Transverse colon (tissue), 3 donors: Measurements from ENCODE around the gene LSM8.

Experiments
- CTCF ChIP-seq, 5 experiments: fragments of 200-600 bp in 3 of 5; fragments of 450-650 bp in 2 of 5; sonication (generic) in 3 of 5; IDR thresholded peaks; 1 replicate in 2 of 5; 2 replicates in 3 of 5; pipeline ENCODE4 v1.5.1; 2016 to 2017; ENCODE audit warnings: antibody characterized with exemption in 5 of 5, inconsistent platforms in 3 of 5, mild to moderate bottlenecking in 2 of 5, moderate library complexity in 1 of 5
- EP300 ChIP-seq: sonication (generic); formaldehyde crosslinking; IDR thresholded peaks from one replicate; pipeline ENCODE4 v1.6.1; 2017; ENCODE audit warnings: antibody characterized with exemption, low read depth

GRCh38 chr7:118184565-118184940, 589 bp downstream of the LSM8 start:
- no peak for TF ChIP-seq EP300
- TF ChIP-seq CTCF (IDR thresholded peaks at IDR 0.05), result no peak
